HG03097 (cell line): ENCODE data around the gene ATG10.
"Not testable (repeated sequence)": the region's sequence is repeated elsewhere in the genome, so short reads cannot be mapped to it uniquely, and the experiment has no call there.

Experiments used
- ATAC-seq: cut with Tn5 transposase; IDR thresholded peaks from one replicate; pipeline ENCODE4 v1.9.1; 2021; ENCODE audit not compliant: unreplicated experiment, low FRiP score

The ATG10 gene

DNA sequence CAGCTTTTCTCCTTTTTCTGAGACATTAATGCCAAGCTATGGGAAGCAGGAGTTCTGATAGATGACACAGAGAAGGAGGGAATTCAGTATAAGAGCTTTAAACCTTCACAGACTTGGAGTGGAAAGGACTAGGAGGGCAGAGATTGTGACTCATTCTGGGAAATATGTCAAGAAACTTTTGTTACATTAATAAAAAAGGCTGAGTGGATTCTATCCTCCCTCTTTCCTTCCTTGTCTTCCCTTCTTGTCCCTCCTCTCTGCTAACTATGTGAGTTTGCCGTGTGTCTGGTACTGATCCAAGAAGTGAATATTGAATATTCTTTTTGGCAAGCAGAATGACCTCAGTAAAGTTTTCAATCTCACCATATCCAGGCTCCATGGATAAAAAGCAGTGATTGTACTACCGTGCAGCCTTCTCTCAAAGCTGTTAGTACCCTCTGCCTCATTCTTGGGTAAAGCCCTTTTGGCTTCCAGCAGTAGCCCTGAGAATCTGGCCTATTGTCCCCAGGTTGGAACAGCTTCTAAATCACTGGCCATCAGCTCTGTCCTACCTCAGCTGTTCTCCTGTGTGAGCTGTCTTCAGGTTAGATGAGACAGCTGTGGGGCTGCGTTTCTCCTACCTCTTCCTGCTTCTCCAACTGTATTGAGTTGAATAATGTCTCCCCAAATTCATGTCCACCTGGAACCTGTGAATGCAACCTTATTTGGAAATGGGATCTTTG lies 73.9 kb downstream of the ATG10 start:
- no peak for ATAC-seq

DNA sequence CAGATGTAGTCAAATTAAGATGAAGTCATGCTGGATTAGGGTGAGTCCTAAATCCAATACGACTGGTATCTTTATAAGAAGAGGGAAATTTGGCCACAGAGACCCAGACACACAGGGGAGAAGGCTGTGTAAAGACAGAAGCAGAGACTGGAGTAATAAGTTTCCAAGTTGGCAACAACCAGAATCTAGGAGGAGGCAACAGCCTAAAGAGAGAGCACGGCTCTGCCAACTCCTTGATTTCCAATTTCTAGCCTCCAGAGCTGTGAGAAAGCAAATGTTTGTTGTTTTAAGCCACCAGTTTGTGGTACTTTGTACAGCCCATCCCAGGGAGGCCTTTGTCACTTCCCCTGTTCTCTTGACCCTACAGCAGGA lies 74.4 kb downstream of the ATG10 start:
- no peak for ATAC-seq

DNA sequence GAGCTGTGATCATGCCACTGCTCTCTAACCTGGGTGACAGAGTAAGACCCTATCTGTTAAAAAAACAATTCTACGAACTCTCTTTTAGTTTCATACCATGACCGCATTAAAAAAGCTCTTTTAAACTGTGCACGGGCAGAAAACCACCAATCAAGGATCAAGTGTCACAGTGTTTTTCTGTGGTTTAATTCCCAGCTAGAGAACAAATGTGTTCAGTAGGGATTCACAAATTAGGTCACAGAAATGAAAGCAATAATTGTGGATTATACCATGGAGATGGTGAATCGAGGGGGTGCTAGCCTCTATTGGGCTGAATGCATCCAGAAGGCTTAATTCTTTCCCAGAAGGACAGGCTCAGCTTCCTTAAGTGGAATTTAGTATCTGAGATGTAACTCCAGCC lies 79.1 kb downstream of the ATG10 start:
- ATAC-seq = no peak

DNA sequence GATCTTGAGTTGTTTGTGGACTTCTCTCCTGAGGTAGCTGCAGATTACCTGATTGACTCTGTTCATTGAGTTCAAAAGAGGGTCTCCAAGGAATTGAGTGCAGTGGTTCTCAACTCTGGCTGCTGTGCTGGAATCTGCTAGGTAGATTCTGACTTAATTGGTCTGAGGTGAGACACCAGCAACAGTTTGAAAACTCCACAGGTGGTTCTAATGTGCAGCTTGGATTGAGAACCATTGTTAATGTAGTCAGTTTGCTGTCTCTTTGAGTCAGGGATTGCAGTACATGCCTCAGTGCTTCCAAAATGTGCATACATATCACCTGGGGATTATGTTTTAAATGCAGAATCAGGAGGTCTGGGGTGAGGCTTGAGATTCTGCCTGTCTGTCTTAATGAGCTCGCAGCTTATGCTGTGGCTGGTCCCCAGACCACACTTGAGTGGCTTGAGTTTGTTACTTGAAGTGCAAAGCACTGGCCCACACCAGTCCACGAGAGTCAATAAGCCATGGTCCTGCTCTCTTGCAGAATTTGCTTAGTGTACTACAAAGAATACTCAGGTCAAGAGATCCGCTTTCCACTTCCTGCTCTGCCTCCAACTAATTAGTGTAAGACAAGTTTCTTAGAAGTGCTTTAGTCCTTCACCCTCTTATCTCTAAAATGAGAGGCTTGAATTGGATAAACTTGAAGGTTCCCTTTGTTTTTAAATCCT lies 82.3 kb downstream of the ATG10 start:
- no peak for ATAC-seq

DNA sequence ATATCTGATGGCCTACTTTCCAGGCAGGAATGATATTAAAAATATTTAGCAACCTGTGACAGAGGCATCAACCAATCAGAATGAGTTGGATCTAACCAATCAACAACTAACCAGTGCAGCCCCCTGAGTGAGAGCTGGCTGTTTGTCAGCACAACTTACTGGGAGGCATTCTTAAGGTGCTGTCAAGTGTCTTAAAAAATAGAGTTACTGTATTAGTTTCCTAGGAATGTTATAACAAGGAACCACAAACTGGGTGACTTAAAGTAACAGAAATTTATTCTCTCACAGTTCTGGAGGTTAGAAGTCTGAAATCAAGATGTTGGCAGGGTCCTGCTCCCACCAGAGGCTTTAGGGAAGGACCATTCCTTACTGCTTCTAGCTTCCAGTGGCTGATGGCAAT lies 85.2 kb downstream of the ATG10 start:
- ATAC-seq = no peak

DNA sequence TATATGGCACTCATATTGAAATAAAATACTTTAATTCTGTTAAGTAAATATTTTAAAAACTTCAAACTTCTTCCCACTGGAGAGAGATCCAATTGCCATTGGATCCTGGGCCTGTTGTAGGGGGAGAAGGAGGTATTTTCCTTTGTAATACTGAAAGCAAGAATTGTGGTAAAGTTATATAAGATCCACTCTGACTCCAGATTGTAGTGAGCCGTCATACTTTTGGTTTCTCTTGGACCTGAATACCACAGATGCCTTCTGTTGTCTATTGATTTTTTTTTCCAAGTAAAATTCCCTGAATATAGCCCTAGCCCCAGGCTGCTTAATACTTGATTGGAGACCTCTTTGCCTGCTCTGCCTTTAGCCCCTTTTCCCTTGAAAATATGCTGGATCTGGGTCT lies 86.9 kb downstream of the ATG10 start:
- ATAC-seq = no peak

GRCh38 chr5:82066791-82067190 lies 95.0 kb downstream of the ATG10 start:
- no peak for ATAC-seq

- not testable (repeated sequence) for ATAC-seq
Observed at GRCh38 chr5:82068042-82068441, 96.2 kb downstream of the ATG10 start.

DNA sequence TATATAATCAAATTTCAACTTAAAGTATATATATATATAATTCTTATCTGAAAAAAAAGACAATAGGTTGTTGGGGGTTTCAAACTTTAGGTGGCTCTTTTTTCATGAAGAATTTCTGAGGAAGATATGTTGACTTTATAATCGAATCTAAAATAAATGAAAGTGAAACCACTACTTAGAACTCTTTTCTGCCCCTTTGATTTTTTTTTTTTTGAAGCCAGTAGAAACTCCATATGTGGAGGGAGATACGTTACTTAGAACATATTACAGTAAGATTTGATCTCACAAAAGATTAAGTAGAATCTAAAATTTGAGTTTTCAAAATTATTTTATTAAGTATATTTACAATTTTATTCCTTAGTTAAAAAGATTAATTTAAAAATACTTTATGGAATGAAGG lies 96.9 kb downstream of the ATG10 start:
- ATAC-seq = no peak

- no peak for ATAC-seq
Observed at GRCh38 chr5:82072138-82072537, 100.3 kb downstream of the ATG10 start.

- ATAC-seq = no peak
Observed at GRCh38 chr5:82073179-82073578, 101.4 kb downstream of the ATG10 start.

GRCh38 chr5:82074950-82075349 lies 103.1 kb downstream of the ATG10 start:
- ATAC-seq = no peak

DNA sequence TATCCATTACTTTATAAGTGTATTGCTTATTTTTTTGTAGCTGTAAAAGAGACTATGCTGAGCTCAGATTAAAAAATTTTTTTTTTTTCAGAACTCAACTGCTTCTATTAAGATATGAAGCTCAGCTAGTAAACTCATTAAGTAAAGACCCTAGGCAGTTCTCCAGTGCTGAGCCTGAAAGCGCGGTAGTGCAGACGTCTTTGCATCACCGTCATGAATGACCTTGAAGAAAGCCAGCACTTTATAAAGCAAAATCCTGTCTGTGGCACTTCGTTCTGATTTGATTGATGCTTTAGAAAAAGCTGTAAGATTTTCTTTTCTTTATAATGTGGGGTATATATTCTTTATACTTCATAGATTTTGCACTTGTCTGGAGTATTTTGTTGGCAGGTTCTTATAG lies 105.7 kb downstream of the ATG10 start:
- ATAC-seq = no peak

DNA sequence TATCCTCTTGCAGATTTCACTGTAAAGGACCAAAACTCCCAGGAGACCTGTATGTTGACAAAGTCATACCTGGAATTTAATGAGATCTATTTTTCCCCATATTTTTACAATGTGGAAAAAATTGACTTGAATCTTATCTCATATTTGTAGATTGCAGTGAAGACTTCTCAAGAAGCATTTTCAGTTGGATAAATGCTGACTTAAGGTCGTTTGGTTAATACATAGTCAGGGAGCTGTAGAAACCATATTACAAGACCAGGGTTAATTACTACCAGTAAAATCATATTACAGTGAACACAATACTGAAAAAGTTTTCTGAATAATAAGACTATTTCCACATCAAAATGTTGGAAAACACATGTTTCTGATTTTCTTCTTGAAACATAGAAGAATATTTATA lies 119.8 kb downstream of the ATG10 start:
- ATAC-seq = no peak

DNA sequence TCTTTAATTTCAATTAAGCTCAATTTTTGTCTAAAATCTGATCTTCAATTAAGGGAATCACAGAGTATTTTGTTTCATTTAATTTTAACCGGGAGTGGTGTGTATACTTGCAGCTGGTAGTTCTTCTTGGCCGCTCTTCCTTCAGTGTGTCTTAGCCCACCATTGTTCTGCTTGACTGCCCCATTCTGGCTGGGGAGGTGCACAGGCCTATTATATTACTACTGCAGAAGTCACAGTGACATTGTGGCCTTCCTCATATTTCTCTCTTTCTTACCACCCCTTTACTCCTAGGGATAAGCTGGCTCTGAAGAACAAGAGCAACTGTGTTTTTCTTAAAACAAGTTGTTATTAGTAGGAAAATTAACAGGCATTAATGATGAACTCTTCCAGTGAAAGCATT lies 123.7 kb downstream of the ATG10 start:
- ATAC-seq = no peak

DNA sequence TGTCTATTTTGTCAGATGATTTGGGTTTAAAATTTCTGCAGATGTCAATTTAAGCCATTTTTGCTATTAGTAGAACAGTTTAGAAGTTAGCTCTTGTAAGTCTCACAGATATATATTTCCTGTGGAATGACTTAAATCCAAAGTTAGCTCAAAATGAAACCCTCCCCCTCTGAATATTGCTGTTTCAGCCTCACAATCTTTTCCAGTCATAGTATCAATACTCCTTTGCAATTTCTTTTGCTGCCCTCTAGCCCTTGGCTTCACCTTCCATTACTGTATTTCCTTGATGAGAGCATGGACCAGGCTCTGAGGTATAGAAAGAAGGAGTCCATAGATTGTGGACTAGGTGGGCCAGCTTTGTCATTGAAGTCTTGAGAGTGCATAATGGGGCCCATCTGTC lies 124.4 kb downstream of the ATG10 start:
- ATAC-seq = no peak

DNA sequence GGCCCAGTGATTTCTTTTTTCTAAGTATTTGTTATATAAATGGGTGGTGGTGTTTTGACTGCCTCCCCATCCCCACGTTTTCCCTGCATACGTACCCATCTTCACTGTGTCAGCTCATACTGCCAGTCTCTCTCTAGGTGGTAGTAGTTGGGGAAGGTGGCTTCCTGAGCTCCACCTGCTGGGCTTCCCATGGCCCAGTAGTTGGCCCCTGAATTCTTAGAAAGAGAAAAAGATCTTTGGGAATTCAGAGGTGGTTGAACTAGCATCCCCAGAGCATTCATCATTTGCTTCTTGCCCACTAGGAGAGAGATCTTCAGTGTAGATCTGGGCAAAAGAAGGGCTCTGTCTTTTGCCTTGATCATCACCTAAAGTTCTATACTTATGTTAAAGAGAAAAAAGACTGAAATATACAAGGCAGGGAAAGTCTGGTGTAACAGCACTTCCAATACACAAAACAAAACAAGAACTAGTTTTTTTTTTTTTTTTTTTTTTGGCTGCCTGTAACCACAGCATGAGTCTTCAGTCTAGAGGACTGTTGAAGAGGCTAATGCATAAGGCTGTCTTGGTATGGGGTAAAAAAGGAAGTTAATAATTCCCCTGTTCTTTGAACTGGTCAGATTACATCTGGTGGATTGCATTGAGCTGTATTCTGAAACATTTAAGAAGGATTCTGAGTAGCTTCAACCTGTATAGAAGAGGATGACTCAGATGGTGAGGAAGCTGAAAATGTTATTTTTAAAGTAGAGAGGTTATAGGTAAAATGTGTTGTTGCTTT lies 128.7 kb downstream of the ATG10 start:
- ATAC-seq = peak; percentile 96

GRCh38 chr5:82104872-82105271 lies 133.0 kb downstream of the ATG10 start:
- ATAC-seq = no peak

DNA sequence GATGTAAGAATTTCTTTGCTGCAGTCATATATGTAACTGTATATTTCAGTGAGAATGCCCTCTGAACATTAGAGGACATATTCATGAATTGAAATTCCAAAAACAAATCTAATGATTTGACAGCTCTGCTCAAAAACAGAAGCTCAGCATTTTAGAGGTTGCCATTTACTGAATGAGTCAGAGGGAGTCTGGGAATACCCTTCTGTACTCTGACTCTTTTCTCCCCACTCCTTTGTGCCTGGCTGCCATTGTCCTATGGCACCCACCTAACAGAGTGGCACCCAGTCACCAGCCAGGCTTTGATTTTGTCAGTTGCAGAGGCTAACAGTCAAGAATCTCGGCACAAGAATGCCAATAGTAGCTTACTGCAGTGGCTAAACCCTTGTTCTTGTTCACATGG lies 133.6 kb downstream of the ATG10 start:
- ATAC-seq = no peak

- ATAC-seq = no peak
Observed at GRCh38 chr5:82106207-82106606, 134.4 kb downstream of the ATG10 start.

GRCh38 chr5:82106756-82107155 lies 134.9 kb downstream of the ATG10 start:
- no peak for ATAC-seq

- no peak for ATAC-seq
Observed at GRCh38 chr5:82107267-82107666, 135.4 kb downstream of the ATG10 start.
